Skin epidermis (tissue), 12 donors: ENCODE measurements around the gene OMG.
"Not testable (repeated sequence)": the region's sequence is repeated elsewhere in the genome, so short reads cannot be mapped to it uniquely, and the experiment has no call there.

ENCODE experiments used
- H3K27ac ChIP-seq, 21 experiments: fragments of 200-600 bp; sonication (generic) in 11 of 21; one replicate each; pipeline ENCODE4 v1.5.0; 2020; ENCODE audit warnings: mild to moderate bottlenecking in 3 of 21, inconsistent platforms in 2 of 21, moderate library complexity in 2 of 21
- H3K4me3 ChIP-seq, 7 experiments: fragments of 200-600 bp; sonication (generic) in 2 of 7; one replicate each; pipeline ENCODE4 v1.5.0; 2020; ENCODE audit warnings: inconsistent platforms in 2 of 7, mild to moderate bottlenecking in 2 of 7, moderate library complexity in 1 of 7

OMG gene

GRCh38 chr17:31310260-31310659, 13.2 kb upstream of the OMG start:
- H3K4me3 ChIP-seq = peak overlapping the region in 5 of 7 experiments; percentile 14 to 26 (median 19)
- H3K27ac ChIP-seq = peak overlapping the region in 13 of 21 experiments; percentile 11 to 96 (median 77)

- H3K4me3 ChIP-seq = peak overlapping the region in 4 of 7 experiments; percentile 11 to 26 (median 16)
- peak overlapping the region in 14 of 21 experiments; percentile 11 to 96 (median 76) for H3K27ac ChIP-seq
Measured at GRCh38 chr17:31309556-31309955, 12.5 kb upstream of the OMG start.

- peak overlapping the region in 1 of 7 experiments; percentile 26 for H3K4me3 ChIP-seq
- peak overlapping the region in 14 of 21 experiments; percentile 11 to 96 (median 74) for H3K27ac ChIP-seq
Measured at GRCh38 chr17:31308372-31309334, 11.6 kb upstream of the OMG start.

- Histone ChIP-seq H3K27ac (peak overlapping the region in 10 of 21 experiments; percentile 11 to 96 (median 77)), H3K4me3 (no peak overlapping the region)
Measured at GRCh38 chr17:31307640-31308039, 10.6 kb upstream of the OMG start.

GRCh38 chr17:31299624-31300023, 2.6 kb upstream of the OMG start:
- H3K4me3 ChIP-seq = no peak overlapping the region

GRCh38 chr17:31296142-31296541, 897 bp downstream of the OMG start:
- no peak overlapping the region for H3K4me3 ChIP-seq

More at GRCh38 chr17:31299624-31300023, 2.6 kb upstream of the OMG start:
- H3K27ac ChIP-seq = no peak overlapping the region

GRCh38 chr17:31295489-31295871, 1.6 kb downstream of the OMG start:
- H3K27ac ChIP-seq = no peak overlapping the region
- no peak overlapping the region for H3K4me3 ChIP-seq

More at GRCh38 chr17:31296142-31296541, 897 bp downstream of the OMG start:
- no peak overlapping the region for H3K27ac ChIP-seq

- Histone ChIP-seq H3K4me3 (no peak overlapping the region), H3K27ac (no peak overlapping the region)
Measured at GRCh38 chr17:31294820-31295488, 2.1 kb downstream of the OMG start.

- H3K4me3 ChIP-seq = no peak overlapping the region
- no peak overlapping the region for H3K27ac ChIP-seq
Measured at GRCh38 chr17:31294231-31294630, 2.8 kb downstream of the OMG start.

GRCh38 chr17:31293581-31293980, 3.5 kb downstream of the OMG start:
- no peak overlapping the region for H3K4me3 ChIP-seq
- H3K27ac ChIP-seq = no peak overlapping the region

- Histone ChIP-seq H3K4me3 (no peak overlapping the region), H3K27ac (no peak overlapping the region)
Measured at GRCh38 chr17:31291820-31292219, 5.2 kb downstream of the OMG start.

- Histone ChIP-seq H3K27ac (no peak overlapping the region), H3K4me3 (no peak overlapping the region)
Measured at GRCh38 chr17:31289790-31290189, 7.2 kb downstream of the OMG start.

- not testable (repeated sequence) for H3K4me3 ChIP-seq, H3K27ac ChIP-seq
Measured at GRCh38 chr17:31287932-31288331, 9.1 kb downstream of the OMG start.

- H3K27ac ChIP-seq = no peak overlapping the region
- no peak overlapping the region for H3K4me3 ChIP-seq
Measured at GRCh38 chr17:31286587-31286986, 10.5 kb downstream of the OMG start.

GRCh38 chr17:31283841-31284240, 13.2 kb downstream of the OMG start:
- Histone ChIP-seq H3K4me3 (no peak overlapping the region), H3K27ac (no peak overlapping the region)

GRCh38 chr17:31281061-31281460, 16.0 kb downstream of the OMG start:
- no peak overlapping the region for H3K4me3 ChIP-seq
- H3K27ac ChIP-seq = no peak overlapping the region

- H3K4me3 ChIP-seq = no peak overlapping the region
- no peak overlapping the region for H3K27ac ChIP-seq
Measured at GRCh38 chr17:31279401-31279800, 17.6 kb downstream of the OMG start.

- peak overlapping the region in 5 of 21 experiments; percentile 7 to 47 (median 31) for H3K27ac ChIP-seq
Measured at GRCh38 chr17:31275116-31275515, 21.9 kb downstream of the OMG start.

GRCh38 chr17:31274252-31274651, 22.8 kb downstream of the OMG start:
- Histone ChIP-seq H3K27ac (peak overlapping the region in 5 of 21 experiments; percentile 7 to 47 (median 31)), H3K4me3 (no peak overlapping the region)

More at GRCh38 chr17:31275116-31275515, 21.9 kb downstream of the OMG start:
- H3K4me3 ChIP-seq = no peak overlapping the region

- Histone ChIP-seq H3K4me3 (no peak overlapping the region), H3K27ac (peak overlapping the region in 2 of 21 experiments; percentile 15 to 47)
Measured at GRCh38 chr17:31273516-31273915, 23.5 kb downstream of the OMG start.
